Endothelial cell (in vitro differentiated cells): Measurements from ENCODE around the gene OR4P4. TPM values are rescaled to one million over a fixed set of nuclear protein-coding genes. Genes with fewer than 3 reads are reported as not detected.

Source experiments
- DNase-seq: peaks from one replicate; pipeline ENCODE4 v3.0.0; 2021; ENCODE audit warnings: low spot score
- H3K27ac Mint-ChIP-seq: one replicate; pipeline ENCODE4 v1.8.0; 2021; ENCODE audit warnings: mixed read lengths, inconsistent platforms; ENCODE audit not compliant: unreplicated experiment
- H3K27me3 Mint-ChIP-seq: one replicate; pipeline ENCODE4 v1.8.0; 2021; ENCODE audit warnings: mild to moderate bottlenecking, moderate library complexity, mixed read lengths, inconsistent platforms; ENCODE audit not compliant: unreplicated experiment
- H3K36me3 Mint-ChIP-seq: one replicate; pipeline ENCODE4 v1.8.0; 2021; ENCODE audit warnings: mild to moderate bottlenecking, low read depth, mixed read lengths, inconsistent platforms; ENCODE audit not compliant: unreplicated experiment
- H3K4me1 Mint-ChIP-seq: one replicate; pipeline ENCODE4 v1.8.0; 2021; ENCODE audit warnings: mild to moderate bottlenecking, mixed read lengths, inconsistent platforms; ENCODE audit not compliant: unreplicated experiment
- H3K4me3 Mint-ChIP-seq: one replicate; pipeline ENCODE4 v1.8.0; 2021; ENCODE audit warnings: mild to moderate bottlenecking, mixed read lengths, inconsistent platforms; ENCODE audit not compliant: unreplicated experiment
- H3K9me3 Mint-ChIP-seq: one replicate; pipeline ENCODE4 v1.8.0; 2021; ENCODE audit warnings: mixed read lengths, inconsistent platforms; ENCODE audit not compliant: unreplicated experiment
- total RNA-seq: library from RNA; stranded (reverse); fragmentation: NEBNext Ultra II Directional; extraction: Animal tissue kit (Norgen Biotek cat#: 25700); gene quantifications from one replicate; pipeline ENCODE4 v1.2.1, GENCODE V29; 2021; ENCODE audit not compliant: unreplicated experiment
- TF ChIP-seq, protein P1 (sequence below): fragments of 200-600 bp; sonication (generic); IDR thresholded peaks from one replicate; pipeline ENCODE4 v1.5.0; 2021; ENCODE audit warnings: antibody characterized with exemption; ENCODE audit not compliant: unreplicated experiment

The OR4P4 gene
- total RNA-seq, 1 donor from 2014 or later, result not detected

DNA sequence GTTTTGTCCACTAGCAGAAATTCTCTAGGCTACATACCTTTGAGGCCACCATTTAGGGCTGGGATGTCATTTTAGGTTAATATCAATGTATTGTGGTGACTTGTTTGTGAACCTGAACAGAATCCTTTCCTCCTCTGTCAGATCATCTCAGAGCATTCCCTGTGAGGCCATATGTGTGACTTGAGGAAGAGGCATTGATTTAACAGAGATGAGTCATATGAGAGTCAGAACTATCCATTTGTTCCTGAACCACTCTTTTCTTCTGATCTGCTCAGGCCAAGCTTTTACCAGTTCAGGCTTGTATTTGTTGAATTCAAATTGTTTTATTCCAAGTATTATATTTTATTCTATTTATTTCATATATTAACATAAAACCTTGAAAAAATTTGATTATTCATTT, 20.2 kb downstream of the OR4P4 start:
- H3K4me3 Mint-ChIP-seq, result no peak overlapping the region
- no peaks in the 10 kb centered on the region for H3K27me3 Mint-ChIP-seq
- TF ChIP-seq, protein P1, sequence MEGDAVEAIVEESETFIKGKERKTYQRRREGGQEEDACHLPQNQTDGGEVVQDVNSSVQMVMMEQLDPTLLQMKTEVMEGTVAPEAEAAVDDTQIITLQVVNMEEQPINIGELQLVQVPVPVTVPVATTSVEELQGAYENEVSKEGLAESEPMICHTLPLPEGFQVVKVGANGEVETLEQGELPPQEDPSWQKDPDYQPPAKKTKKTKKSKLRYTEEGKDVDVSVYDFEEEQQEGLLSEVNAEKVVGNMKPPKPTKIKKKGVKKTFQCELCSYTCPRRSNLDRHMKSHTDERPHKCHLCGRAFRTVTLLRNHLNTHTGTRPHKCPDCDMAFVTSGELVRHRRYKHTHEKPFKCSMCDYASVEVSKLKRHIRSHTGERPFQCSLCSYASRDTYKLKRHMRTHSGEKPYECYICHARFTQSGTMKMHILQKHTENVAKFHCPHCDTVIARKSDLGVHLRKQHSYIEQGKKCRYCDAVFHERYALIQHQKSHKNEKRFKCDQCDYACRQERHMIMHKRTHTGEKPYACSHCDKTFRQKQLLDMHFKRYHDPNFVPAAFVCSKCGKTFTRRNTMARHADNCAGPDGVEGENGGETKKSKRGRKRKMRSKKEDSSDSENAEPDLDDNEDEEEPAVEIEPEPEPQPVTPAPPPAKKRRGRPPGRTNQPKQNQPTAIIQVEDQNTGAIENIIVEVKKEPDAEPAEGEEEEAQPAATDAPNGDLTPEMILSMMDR, result no peak
- no peak overlapping the region for H3K27ac Mint-ChIP-seq
- H3K36me3 Mint-ChIP-seq, result peaks cover 3% of the 10 kb centered on the region
- peaks cover 25% of the 10 kb centered on the region for H3K9me3 Mint-ChIP-seq
- DNase-seq, result no peak
- no peaks in the 10 kb centered on the region for H3K4me1 Mint-ChIP-seq

DNA sequence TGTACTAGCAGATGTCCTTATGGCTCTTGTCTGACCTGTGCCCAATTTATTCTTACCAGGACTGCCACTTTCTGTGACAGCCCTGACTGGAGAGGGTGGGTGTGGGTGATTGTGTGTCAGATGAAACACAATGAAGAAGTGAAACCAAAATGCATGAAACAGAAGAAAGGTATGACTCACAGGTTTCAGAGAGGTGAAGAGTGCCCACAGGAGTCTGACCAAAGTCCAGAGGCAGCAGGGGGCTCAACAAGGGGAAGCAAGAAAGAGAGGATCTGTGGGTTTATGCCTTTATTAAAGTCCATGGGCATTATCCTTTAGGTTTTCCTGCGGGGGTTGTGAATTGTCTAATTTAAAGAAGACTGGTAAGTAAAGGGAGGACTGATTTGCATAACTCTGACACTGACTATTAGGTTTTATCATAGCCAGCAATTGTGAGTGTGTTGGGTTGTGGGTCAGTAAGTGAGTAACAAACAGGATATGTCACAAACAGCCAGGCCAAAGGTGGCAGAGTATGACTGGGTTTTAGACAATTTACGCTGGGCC, 23.2 kb downstream of the OR4P4 start:
- Mint-ChIP-seq H3K4me1 (no peaks in the 10 kb centered on the region), H3K27me3 (no peaks in the 10 kb centered on the region), H3K9me3 (peaks cover 22% of the 10 kb centered on the region), H3K4me3 (no peak overlapping the region), H3K27ac (no peak overlapping the region), H3K36me3 (peaks cover 3% of the 10 kb centered on the region)
- TF ChIP-seq, protein P1, result no peak
- no peak for DNase-seq

DNA sequence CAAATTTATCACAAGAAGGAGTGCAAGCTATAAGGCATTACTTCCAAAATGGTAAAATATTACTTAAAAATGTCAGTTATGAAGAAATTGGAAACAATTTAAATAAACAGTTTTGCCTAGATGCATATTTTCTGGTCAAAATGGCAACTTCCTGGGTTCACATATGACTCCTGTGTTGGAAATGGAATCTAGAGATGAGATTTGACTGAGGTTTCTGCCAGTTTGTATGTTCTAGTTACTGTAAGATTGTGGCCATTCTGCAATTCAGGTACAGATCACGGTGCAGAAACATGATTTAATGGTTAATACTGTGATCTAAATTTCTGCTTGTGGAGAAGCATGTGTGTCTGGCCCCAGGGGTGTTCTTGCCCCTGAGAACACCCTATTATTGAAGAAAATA, 23.7 kb downstream of the OR4P4 start:
- Mint-ChIP-seq H3K36me3 (peaks cover 3% of the 10 kb centered on the region), H3K4me1 (no peaks in the 10 kb centered on the region), H3K27me3 (no peaks in the 10 kb centered on the region), H3K27ac (no peak overlapping the region), H3K4me3 (no peak overlapping the region), H3K9me3 (peaks cover 19% of the 10 kb centered on the region)
- TF ChIP-seq, protein P1, result no peak
- no peak for DNase-seq

DNA sequence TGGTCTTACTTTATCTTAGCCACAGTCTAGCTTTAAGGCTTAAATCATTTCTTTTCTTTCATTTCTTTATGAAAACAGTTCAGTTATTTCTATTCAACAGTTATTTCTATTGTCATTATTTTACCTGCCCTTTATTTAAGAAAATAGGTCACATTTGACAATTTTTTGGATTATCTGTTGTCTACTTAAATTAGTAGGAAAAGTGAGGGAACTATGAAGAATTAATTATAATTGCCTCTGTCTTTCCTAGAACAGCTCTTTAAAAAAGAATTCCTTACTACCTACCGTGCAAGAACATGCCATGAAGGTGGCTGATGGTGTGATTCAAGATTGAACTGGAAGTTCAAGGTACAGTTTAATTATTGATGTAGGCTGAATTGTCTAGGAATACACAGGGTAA, 27.0 kb downstream of the OR4P4 start, which contains the start of gene OR4C6:
Gene OR4C6 (plus strand): TSS at position 301 of the 400 bp plus-strand sequence. CDS start 2,966 bp downstream, outside the sequence.
- DNase-seq, result no peak
- H3K27me3 Mint-ChIP-seq, result no peaks in the 10 kb centered on the region
- no peak within 1 kb of the TSS for H3K4me3 Mint-ChIP-seq
- H3K9me3 Mint-ChIP-seq, result peaks cover 13% of the 10 kb centered on the region
- TF ChIP-seq, protein P1, result no peak
- no peaks in the 10 kb centered on the region for H3K36me3 Mint-ChIP-seq
- no peaks in the 10 kb centered on the region for H3K4me1 Mint-ChIP-seq
- no peak within 1 kb of the TSS for H3K27ac Mint-ChIP-seq

DNA sequence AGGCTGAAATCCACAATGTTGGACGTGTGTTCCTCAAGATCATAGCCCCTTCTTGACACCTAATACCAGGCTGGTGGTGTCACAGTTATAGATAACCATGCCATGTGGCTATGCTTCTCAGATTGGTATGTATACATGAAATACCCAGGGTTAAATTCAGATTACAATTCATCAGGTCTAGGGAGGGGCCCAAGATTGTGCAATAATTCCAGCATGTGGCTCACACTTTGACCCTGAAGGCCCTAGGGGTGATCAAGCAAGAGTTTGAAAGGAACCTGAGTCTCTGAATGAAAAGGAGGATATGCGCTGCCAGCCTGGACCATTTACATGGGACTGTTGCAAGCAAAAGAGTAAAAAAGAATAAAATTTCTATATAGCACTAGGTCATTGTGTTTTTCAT, 34.5 kb downstream of the OR4P4 start:
- Mint-ChIP-seq H3K4me3 (no peak overlapping the region), H3K27ac (no peak overlapping the region), H3K27me3 (no peaks in the 10 kb centered on the region), H3K36me3 (no peaks in the 10 kb centered on the region), H3K9me3 (peaks cover 18% of the 10 kb centered on the region), H3K4me1 (no peaks in the 10 kb centered on the region)
- no peak for DNase-seq
- TF ChIP-seq, protein P1, result no peak
